ENCODE measurements around the gene RNF144B. TPM values are rescaled to one million over a fixed set of nuclear protein-coding genes. Genes with fewer than 3 reads are reported as not detected.

The RNF144B gene
- total and polyA plus RNA-seq, 2 of the 8 experiments (the other 6 are each of a cell fraction or from before 2014, with no cell fraction given), result 1.8 to 11.2 TPM

- Histone ChIP-seq H4K8ac (ENCODE audit: extremely low read depth, insufficient read depth, low read length) (no peak overlapping the region), H3K4me2 (ENCODE audit: insufficient read depth in 1 of 2, low read depth in 2 of 2, low read length in 2 of 2) (no peak overlapping the region), H3K79me2 (ENCODE audit: control insufficient read depth in 1 of 2, insufficient read depth in 2 of 2, low read length in 2 of 2) (no peaks in the 10 kb centered on the region), H2BK12ac (ENCODE audit: low read depth, low read length) (no peak overlapping the region), H4K5ac (ENCODE audit: insufficient read length, low read depth, low read length) (no peak overlapping the region), H2BK5ac (ENCODE audit: low read depth, low read length) (no peak overlapping the region), H3K56ac (replicated peaks; ENCODE audit: insufficient read length, low read depth, low read length) (no peak overlapping the region), H3K18ac (ENCODE audit: extremely low read depth, low read length) (no peak overlapping the region), H3K4ac (replicated peaks; ENCODE audit: insufficient read length, low read depth, low read length) (no peak overlapping the region), H3K27me3 (replicated peaks in 1 of 4; ENCODE audit: control insufficient read depth in 3 of 4, extremely low read depth in 1 of 4, insufficient read depth in 3 of 4, low read length in 3 of 4) (no peaks in the 10 kb centered on the region), H4K91ac (replicated peaks; ENCODE audit: insufficient read length, low read length) (no peak overlapping the region), H2BK15ac (ENCODE audit: low read length) (no peak overlapping the region), H4K20me1 (replicated peaks in 1 of 2; ENCODE audit: control insufficient read depth in 1 of 2, insufficient read depth in 2 of 2, low read length in 2 of 2) (no peaks in the 10 kb centered on the region), H2BK120ac (replicated peaks; ENCODE audit: low read depth, low read length) (no peak overlapping the region), H3K23ac (ENCODE audit: insufficient read length) (no peak overlapping the region), H3K14ac (ENCODE audit: insufficient read length) (no peak overlapping the region), H3K79me1 (ENCODE audit: low read depth, low read length) (no peaks in the 10 kb centered on the region), H3K36me3 (ENCODE audit: control insufficient read depth in 2 of 4, insufficient read depth in 4 of 4, low read length in 3 of 4) (no peaks in the 10 kb centered on the region), H2AFZ (ENCODE audit: low read length) (no peak overlapping the region), H3K27ac (ENCODE audit: low read depth, low read length) (no peak overlapping the region), H3K23me2 (ENCODE audit: low read depth, low read length) (peaks cover 1% of the 10 kb centered on the region; the same call in 1 of the 2 replicates), H3K9me3 (ENCODE audit: insufficient read depth in 2 of 2, low read depth in 1 of 2, low read length in 1 of 2) (no peaks in the 10 kb centered on the region), H2AK5ac (ENCODE audit: low read depth, low read length) (no peak overlapping the region), H3K4me1 (replicated peaks in 1 of 4; ENCODE audit: control insufficient read depth in 3 of 4, insufficient read depth in 4 of 4, low read length in 3 of 4) (peaks cover 0 to 2% (median 2%) of the 10 kb centered on the region in 4 experiments; a peak in 4 of 7 replicates), H3K4me3 (ENCODE audit: extremely low read depth in 1 of 4, insufficient read depth in 2 of 4, low read depth in 3 of 4, low read length in 4 of 4) (no peak overlapping the region), H3K9ac (replicated peaks in 1 of 4; ENCODE audit: extremely low read depth in 1 of 4, low read depth in 3 of 4, low read length in 3 of 4) (no peak overlapping the region), H2BK20ac (ENCODE audit: low read length) (no peak overlapping the region)
- WGBS, 2 experiments (ENCODE audit: extremely low coverage in 1 of 2, insufficient coverage in 1 of 2, insufficient read length in 1 of 2, insufficient replicate concordance in 2 of 2, low coverage in 1 of 2, low lambda C conversion rate in 2 of 2, missing lambda C conversion rate in 1 of 2), result 62% methylated on average over 4 of the region's 4 CpGs; no CpG with 5 or more reads in 1 of the 2 experiments
- DNase-seq (ENCODE audit: low read depth in 1 of 2, low spot score in 2 of 2) (no peak), FAIRE-seq (no peak)
- CTCF ChIA-PET (ENCODE audit: partially characterized antibody), result no interaction called here
- POLR2A ChIA-PET (ENCODE audit: partially characterized antibody), result interaction anchor here (0.6 to 0.8 kb wide), 2 partner anchors 9 to 11 kb away, joined by 3 read pairs; no protein-coding TSS in a partner anchor
- no peak for TF ChIP-seq SAP30 (IDR thresholded peaks at IDR 0.05; ENCODE audit: insufficient read depth, insufficient replicate concordance, low read length)
- TF ChIP-seq EZH2 (IDR thresholded peaks at IDR 0.05; ENCODE audit: low read depth, low read length, severe bottlenecking), result no peak
- TF ChIP-seq, protein P1, sequence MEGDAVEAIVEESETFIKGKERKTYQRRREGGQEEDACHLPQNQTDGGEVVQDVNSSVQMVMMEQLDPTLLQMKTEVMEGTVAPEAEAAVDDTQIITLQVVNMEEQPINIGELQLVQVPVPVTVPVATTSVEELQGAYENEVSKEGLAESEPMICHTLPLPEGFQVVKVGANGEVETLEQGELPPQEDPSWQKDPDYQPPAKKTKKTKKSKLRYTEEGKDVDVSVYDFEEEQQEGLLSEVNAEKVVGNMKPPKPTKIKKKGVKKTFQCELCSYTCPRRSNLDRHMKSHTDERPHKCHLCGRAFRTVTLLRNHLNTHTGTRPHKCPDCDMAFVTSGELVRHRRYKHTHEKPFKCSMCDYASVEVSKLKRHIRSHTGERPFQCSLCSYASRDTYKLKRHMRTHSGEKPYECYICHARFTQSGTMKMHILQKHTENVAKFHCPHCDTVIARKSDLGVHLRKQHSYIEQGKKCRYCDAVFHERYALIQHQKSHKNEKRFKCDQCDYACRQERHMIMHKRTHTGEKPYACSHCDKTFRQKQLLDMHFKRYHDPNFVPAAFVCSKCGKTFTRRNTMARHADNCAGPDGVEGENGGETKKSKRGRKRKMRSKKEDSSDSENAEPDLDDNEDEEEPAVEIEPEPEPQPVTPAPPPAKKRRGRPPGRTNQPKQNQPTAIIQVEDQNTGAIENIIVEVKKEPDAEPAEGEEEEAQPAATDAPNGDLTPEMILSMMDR (IDR thresholded peaks at IDR 0.05; ENCODE audit: control extremely low read depth in 1 of 3, insufficient read depth in 1 of 3, low read depth in 1 of 3, low read length in 3 of 3), result no peak
- no peak for TF ChIP-seq SP2 (IDR thresholded peaks at IDR 0.05; ENCODE audit: low read length)
- TF ChIP-seq RXRA (IDR thresholded peaks at IDR 0.05; ENCODE audit: insufficient read depth, low read depth, low read length), result no peak
These were observed 18.5 kb downstream of the RNF144B start for GRCh38 chr6:18405477-18406293.

Measured in H1 (cell line).